HG03469 (cell line): Measurements from ENCODE around the gene CHPF.

Experiments
- ATAC-seq: cut with Tn5 transposase; IDR thresholded peaks from one replicate; pipeline ENCODE4 v1.9.1; 2021; ENCODE audit warnings: mild to moderate bottlenecking, moderate library complexity, moderate number of reproducible peaks; ENCODE audit not compliant: unreplicated experiment

CHPF gene

GRCh38 chr2:219569041-219569440 lies 25.4 kb upstream of the CHPF start:
- ATAC-seq: no peak

DNA sequence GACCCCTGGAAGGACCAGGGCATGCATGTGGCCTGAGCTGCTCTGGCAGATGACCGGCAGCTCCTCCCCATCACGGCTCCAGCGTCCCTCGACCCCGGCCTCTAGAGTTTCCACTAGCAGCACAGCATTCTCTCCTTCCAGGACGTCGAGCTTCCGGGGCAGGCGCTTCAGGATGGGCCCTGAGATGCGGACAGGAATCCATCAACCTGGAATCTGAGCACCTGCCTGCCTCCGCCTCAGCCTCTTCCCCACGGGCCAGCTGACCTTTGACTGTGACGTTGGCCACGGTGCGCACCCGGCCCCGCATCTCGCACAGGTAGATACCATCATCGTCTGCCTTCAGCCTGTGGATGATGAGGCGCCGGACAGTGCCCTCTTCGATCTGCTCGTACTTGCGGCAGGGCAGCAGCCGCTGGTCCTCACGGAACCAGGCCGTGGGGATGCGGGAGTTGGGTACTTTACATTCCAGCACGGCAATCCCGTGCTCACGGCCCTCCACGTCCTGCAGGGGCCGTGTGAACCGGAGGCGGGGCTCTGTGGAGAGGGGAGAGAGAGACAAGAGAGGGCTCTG lies 24.3 kb upstream of the CHPF start:
- ATAC-seq: no peak

DNA sequence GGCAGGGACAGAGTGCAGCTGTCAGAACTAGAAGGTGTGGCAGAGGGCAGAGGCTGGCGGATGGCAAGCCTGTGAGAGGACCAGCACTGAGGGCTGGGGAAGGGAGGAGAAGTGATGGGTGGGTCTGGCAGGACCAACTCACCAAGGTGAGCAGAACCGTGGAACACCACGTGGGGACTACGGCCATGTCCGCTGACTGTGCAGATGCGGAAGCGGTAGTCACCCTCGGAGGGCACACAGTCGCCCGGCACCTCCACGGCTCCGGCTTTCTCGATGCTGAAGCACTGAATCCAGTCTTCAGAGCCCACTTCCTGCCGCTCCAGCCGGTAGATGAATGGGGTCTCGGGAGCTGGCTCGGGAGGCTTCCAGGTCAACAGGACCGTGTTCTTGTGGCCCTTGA lies 23.5 kb upstream of the CHPF start:
- ATAC-seq: no peak

- ATAC-seq: no peak
These were observed 23.0 kb upstream of the CHPF start for GRCh38 chr2:219566640-219567039.

DNA sequence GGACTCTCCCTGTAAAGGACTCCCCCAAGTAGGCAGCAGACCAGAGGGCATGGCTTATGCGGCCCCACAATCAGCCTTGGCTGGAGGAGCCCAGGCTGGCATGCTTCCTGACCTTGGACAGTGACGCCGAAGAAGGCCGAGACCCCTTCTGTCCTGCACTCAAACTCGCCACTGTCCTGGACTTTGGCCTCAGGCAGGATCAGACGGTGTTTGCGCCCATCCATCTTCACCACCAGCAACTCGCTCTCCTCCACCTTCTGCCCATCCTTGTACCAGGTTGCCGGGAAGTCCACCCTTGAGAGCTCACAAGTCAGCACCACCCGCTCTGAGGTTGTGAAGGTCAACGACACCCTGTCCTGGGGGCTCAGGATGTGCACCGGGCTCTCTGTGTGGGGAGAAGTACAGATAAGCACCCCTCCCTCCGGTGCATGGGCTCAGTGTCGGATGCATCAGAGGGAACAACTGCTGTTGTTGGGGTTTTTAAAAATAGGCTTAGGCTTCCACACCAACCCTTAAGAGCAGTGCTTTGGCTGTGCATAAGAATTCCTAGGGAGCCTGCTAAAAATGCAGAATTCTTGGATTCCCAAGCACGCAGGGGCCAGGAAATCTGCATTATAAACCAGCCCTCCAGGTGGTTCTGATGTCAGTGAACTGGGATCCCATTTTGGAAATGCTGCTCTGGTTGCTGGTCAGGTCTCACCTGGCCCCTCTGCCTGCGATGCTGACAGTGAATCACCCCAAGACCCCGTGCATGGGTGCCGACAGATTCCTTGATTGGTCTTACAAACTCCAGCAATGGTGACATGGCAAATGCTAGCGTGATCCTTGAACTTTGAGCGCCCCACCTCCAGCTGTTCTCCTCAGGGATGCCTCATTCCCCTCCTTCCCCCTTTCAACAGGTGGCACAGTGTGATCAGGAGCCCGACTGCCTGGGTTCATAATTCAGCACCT lies 21.8 kb upstream of the CHPF start:
- no peak for ATAC-seq

DNA sequence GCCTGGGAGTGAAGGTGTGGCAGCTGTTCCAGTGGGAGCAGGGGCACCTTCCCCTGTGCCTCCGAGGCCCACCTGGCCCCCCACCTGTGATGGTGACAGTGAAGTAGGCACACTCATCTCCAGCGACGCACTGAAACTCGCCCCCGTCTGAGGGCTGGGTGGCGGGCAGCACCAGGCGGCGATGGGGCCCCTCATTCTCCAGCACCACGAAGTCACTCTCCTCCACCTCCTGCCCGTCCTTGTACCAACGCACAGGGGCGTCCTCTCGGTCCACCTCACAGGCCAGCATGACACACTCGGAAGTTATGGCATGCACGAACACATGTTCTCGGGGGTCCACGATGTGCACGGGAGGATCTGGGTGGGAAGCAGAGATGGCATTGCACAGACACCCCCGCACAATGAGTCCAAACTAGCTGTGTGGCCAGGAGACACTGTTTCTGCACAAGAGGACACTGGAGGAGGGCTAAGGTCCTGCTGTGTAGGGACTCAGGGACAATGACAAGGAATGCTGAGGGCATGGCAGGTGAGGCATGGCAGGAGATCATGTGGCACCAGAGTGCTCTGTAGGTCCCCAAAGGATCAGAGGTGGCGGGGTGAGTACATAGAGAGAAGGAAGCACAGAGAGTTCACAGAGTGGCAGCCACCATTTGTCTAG lies 19.8 kb upstream of the CHPF start:
- no peak for ATAC-seq

- no peak for ATAC-seq
These were observed 18.7 kb upstream of the CHPF start for GRCh38 chr2:219562049-219563020.

DNA sequence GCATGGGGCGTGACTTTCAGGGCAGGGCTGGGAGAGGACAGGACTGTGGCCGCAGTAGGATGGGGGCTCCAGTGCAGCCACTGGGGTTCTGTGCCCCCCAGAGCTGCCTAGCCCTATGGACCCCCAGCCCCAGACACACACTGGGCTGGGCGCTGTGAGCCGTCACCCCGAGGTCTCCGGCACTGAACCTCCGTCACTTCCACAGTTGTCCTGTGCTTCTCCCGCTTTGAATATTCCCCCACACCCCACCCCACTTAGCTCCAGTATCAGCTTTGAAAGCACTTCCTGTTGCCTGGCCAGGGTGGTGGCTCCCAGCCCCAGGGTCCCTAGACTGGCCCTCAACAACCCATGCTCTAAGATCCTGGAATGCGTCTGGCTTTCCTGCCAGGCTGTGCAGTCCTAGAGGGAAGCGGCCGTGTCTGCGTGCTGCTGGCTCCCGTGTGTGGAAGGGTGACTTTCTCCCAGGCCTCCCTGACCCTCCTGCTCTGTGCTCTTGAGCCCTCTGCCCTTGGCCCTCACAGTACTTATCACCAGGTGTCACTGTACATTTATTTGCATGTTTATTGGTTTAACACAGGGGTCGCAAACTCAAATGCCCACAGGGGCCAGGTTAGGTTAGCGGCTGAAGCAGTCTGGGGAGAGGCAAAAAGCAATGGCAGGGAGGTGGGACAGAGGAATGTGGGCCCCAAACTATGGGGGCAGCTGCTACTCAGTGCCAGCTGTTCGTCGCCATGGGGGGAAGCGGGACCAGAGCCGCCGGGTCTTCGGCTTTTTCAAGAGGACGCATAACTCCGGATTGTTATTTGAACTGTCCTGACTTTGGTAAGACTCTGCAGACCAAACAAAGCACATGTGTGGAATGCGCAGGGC lies 17.8 kb upstream of the CHPF start:
- ATAC-seq: no peak

GRCh38 chr2:219560893-219561178 lies 17.2 kb upstream of the CHPF start:
- ATAC-seq: no peak

DNA sequence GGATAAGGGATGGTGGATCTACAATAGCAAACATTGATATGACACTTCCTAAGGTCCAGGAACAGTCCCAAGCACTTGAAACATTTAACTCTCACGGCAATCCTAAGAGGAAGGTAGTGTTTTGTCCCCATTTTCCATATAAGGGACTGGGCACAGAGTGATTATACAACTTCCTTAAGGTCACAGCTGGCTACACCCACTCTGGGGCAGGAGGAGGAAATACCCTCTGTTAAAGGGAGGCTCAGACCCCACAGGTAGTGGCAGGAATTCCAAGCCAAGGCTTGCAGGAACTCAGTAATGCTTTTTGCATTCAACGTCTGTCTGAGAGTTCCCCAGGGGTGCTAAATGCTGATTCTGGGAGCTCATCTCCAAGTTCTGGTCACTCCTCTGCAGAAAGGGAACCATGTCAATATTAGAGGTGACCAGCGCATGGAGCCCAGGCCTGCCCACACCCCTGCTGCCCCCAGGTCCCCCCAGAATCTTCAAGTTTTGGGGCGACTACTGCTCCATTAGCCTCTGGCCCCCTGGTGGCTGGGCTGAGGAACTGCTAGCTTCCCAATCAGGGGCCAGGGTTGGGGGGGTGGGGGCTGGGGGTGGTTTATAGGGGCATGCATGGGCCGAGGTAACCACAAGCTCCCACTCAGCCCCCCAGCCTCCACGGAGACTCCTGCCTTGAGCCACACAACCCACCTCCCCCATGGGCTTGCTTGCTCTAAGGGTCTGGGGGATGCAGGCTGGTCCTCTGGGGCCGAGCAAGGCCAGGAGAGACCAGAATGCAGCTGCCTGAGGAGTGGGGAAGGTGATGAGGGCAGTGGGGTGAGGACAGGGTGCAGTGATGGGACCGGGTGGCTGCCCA lies 16.7 kb upstream of the CHPF start:
- no peak for ATAC-seq

DNA sequence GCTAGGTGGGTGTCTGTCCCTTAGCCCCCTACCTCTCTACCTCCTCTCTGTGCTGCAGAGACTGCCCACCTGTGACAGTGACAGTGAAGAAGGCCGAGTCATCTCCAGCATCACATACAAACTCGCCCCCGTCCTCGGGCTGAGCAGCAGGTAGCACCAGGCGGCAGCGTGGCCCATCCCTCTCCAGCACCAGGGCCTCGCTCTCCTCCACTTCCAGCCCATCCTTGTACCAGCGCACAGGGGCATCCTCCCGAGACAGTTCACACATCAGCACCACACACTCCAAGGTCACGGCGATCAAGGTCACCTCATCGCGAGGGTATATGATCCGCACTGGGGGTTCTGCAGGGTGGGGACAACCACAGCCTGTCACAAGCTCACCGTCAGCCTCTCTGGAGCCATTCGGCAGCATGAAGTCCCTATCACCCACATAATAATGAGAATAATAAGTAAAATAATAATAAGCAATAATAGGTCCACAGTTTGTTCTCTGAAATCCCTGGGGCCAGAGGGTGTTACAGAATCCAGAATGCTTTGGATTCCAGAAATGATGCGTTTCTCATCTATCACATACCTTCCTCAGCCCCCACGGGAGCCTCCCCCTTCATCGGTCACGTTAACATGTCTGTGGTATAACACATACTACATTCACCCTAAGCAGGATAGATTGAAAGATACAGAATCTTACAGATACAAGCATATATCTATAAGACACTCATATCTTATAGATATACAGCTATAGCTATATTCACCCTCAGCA lies 15.7 kb upstream of the CHPF start:
- no peak for ATAC-seq

DNA sequence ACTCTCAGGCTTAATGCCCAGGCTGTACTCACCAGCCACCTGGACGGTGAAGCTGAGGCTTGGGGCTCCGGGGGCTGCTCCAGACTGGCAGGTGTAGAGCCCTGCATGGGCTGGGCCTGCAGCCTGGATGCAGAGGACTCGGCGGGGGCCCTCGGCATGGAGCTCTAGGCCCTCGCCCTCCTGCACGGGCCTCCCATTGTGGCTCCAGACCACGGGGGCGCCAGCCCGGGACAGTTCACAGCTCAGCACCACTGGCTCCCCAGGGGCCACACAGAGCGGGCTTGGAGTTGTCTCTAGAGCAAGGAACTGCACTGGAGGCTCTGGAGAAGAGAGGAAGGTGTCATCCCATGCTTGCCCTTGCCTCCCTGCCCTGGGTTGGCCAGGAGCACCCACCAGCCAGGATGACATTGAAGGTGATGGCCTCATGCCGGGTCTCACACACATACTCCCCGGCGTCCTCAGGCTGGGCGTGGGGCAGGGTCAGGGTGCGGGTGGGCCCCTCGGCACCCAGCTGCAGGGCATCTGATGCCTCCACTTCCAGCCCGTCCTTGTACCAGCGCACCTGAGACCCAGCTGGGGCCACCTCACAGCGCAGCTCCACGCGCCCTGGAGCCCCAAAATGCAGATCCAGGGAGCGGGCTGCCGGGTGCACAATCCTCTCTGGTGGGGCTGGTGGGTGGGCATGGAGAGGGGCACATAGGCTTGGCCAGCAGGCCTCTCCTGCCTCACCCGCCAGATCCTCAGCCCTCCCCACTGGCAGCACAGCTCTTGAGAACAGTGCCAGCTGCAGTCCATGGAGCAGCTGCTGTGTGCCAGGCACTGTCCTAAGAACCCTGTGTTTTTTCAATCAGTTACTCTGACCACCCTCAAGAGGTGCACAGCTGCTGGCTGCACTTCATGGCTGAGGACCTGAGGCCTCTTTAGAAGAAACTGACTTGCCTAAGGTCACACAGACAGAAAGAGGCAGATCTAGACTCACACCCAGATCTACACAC lies 14.5 kb upstream of the CHPF start:
- no peak for ATAC-seq

DNA sequence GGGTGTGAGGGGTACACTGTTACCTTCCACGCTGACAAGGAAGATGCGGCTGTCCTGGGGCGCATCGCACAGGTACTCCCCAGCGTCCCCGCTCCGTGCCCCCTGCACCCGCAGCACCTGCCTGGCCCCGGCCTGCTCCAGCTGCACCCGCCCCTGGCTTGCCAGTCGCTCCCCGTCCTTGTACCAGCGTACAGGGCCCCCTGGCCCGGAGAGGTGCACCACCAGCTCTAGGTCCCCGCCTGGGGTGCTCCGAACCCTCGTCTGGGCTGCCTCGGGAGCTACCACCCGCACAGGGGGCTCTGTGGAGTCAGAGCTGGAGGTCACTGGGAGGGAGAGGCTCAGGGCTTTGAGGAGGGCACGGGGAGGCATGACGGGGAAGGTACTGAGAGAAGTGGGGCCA lies 13.7 kb upstream of the CHPF start:
- no peak for ATAC-seq

DNA sequence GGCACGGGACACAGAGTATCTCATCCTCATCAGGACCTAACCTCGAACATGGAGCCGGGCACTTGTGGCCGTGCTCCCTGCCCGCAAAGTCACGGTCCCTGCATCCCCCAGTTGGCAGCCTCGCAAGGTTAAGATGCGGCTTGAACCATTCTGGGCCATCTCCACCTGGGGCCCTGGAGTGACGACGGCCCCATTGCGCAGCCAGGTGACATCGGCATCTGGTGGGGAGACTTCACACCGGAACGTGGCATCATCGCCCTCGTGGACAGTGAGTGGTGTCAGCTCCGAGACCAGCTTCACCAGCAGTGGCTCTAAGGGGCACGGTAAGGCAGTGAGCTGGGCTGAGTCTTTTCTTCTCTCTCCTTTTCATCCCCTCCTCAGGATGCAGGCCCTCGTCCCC lies 12.8 kb upstream of the CHPF start:
- no peak for ATAC-seq

DNA sequence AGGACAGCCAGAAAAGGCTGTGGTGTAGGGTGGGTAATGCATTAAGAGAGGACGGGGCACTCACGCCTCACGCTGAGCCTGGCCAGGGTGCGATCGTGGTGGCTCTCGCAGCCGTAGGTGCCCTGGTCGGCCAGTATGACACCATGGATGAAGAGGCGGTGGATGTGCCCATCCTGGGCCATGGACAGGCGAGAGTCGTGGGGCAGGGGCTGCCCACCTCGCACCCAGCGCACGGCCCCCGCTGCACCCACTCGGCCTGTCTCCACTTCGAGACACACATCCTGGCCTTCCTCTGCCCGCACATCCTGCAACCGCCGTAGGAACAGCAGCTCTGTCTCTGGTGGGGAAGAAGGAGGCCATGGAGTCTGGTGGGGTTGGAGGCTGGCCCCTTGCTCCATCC lies 12.3 kb upstream of the CHPF start:
- ATAC-seq: no peak

DNA sequence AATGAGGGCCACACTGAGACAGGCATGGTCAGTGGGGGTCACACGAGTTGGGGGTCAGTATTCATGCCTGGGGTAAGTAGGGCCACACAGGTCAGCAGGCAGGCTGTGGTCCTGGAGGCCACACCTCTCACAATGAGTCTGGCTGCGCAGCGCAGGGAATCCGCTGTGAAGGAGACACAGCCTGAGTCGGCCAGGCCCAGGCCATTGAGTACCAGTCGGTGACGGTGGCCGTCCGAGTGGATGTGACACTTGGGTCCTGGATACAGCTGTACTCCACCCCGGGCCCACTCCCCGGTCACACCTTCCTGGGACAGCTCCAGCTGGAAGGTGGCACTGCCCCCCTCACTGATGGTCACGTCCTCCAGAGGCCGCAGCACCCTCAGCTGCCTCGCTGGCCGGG lies 10.7 kb upstream of the CHPF start:
- ATAC-seq: no peak

GRCh38 chr2:219553463-219553963 lies 9.9 kb upstream of the CHPF start:
- ATAC-seq: no peak
